Stomach (tissue), 9 donors: ENCODE data around the gene LDLRAD2. TPM values are rescaled to one million over a fixed set of nuclear protein-coding genes. Genes with fewer than 3 reads are reported as not detected.
A peak's percentile ranks its signal among the peaks of the same experiment; 100 is the strongest.
"Not testable (repeated sequence)": the region's sequence is repeated elsewhere in the genome, so short reads cannot be mapped to it uniquely, and the experiment has no call there.

Experiments
- DNase-seq, 2 donors: peaks; one replicate each; pipeline versions ENCODE4 v3.0.0 to v3.0.0-alpha.2; 2013 to 2019
- H3K27ac ChIP-seq, 5 donors: fragments of 200-600 bp in 4 of 5; sonication (generic) in 4 of 5; one replicate each; pipeline ENCODE4 v1.5.1; 2013 to 2019; ENCODE audit warnings: mild to moderate bottlenecking in 1 of 5, moderate library complexity in 1 of 5
- H3K27me3 ChIP-seq, 3 donors: fragments of 200-600 bp; sonication (generic); one replicate each; pipeline ENCODE4 v1.5.1; 2017 to 2019; ENCODE audit warnings: mixed run types in 1 of 3
- H3K36me3 ChIP-seq, 4 donors: fragments of 200-600 bp; sonication (generic); 1 replicate in 3 of 4; 2 replicates in 1 of 4; pipeline ENCODE4 v1.5.1; 2016 to 2019
- H3K4me1 ChIP-seq, 4 donors: fragments of 200-600 bp; sonication (generic); one replicate each; pipeline ENCODE4 v1.5.1; 2016 to 2019
- H3K4me3 ChIP-seq, 4 donors: fragments of 200-600 bp; sonication (generic) in 3 of 4; one replicate each; pipeline ENCODE4 v1.5.1; 2016 to 2019; ENCODE audit warnings: mild to moderate bottlenecking in 1 of 4
- H3K9me3 ChIP-seq, 4 donors: fragments of 200-600 bp; sonication (generic); one replicate each; pipeline ENCODE4 v1.5.1; 2016 to 2019
- CTCF ChIP-seq, 7 experiments: fragments of 450-650 bp in 4 of 7; fragments of 200-600 bp in 3 of 7; sonication (generic) in 3 of 7; IDR thresholded peaks; one replicate each; pipeline ENCODE4 v1.5.1; 2016 to 2019; ENCODE audit warnings: antibody characterized with exemption in 7 of 7, control low read depth in 2 of 7, mild to moderate bottlenecking in 1 of 7
- EP300 ChIP-seq: sonication (generic); formaldehyde crosslinking; IDR thresholded peaks from one replicate; pipeline ENCODE4 v1.6.1; 2017; ENCODE audit warnings: antibody characterized with exemption
- POLR2A ChIP-seq, 4 donors: fragments of 450-650 bp; IDR thresholded peaks; one replicate each; pipeline ENCODE4 v1.6.1; 2016; ENCODE audit warnings: antibody characterized with exemption in 4 of 4, control low read depth in 2 of 4, mild to moderate bottlenecking in 1 of 4, moderate library complexity in 1 of 4
- POLR2AphosphoS5 ChIP-seq, 3 donors: sonication (generic); formaldehyde crosslinking; IDR thresholded peaks; one replicate each; pipeline ENCODE4 v1.6.1; 2016; ENCODE audit warnings: antibody characterized with exemption in 3 of 3
- WGBS, 5 donors: extraction: QIAGEN DNeasy Blood & Tissue Kit in 3 of 5; methylation state at CpG; one replicate each; pipeline versions ENCODE4 v1.1.5 to v1.1.7; 2013 to 2018; 5-methylcytosine and 5-hydroxymethylcytosine counted together
- intact Hi-C: fragments of 100-400 bp; cut with DNase I; formaldehyde crosslinking; loops from one replicate; pipeline ENCODE4 v1.15.1; 2023; ENCODE audit warnings: low total_unique reads
- polyA plus RNA-seq, 3 donors: library from polyadenylated mRNA; stranded (reverse); fragments of 200-250 nt; gene quantifications; one replicate each; pipeline ENCODE4 v1.2.3, GENCODE V29; 2013
- total RNA-seq, 5 donors: library from RNA; depleted of rRNA; stranded (reverse); fragments of >200 nt; gene quantifications; one replicate each; pipeline versions ENCODE4 v1.1.0 to v1.2.3, GENCODE V29; 2014 to 2016
- donor health status: healthy with polysubstance abuse.
- donor health status: Bipolar disorder and iron deficiency.
- donor health status: healthy.

LDLRAD2 gene
- total and polyA plus RNA-seq, 8 donors: 0.72 to 2.6 (median 1.6) TPM; not detected in 3

DNA sequence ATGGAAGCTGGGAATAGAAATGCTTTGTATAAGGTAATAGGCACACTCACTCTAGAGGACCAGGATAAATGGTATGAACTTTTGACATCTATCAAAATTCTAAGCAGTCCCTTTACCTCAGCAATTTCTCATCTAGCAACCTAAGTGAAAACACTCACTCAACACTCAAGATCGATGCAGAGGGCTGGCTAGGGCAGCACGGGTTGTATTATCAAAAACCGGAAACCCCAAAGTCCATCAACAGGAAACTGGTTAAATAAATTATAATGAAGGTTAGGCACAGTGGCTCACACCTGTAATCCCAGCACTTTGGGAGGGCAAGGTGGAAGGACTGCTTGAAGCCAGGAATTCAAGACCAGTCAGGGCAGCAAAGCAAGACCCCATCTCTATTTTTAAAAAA, 38.5 kb upstream of the LDLRAD2 start:
- TF ChIP-seq EP300 (no peak), CTCF (IDR thresholded peaks at IDR 0.05) (no peak), POLR2A (IDR thresholded peaks at IDR 0.05) (no peak), POLR2AphosphoS5 (IDR thresholded peaks at IDR 0.05) (no peak)
- Histone ChIP-seq H3K27ac (peak overlapping the region in 2 of 5 donors; percentile 28 to 38), H3K36me3 (peaks cover 0 to 5% (median 0%) of the 10 kb centered on the region in 4 donors), H3K27me3 (no peaks in the 10 kb centered on the region), H3K9me3 (no peaks in the 10 kb centered on the region), H3K4me3 (no peak overlapping the region), H3K4me1 (peaks cover 4 to 65% (median 21%) of the 10 kb centered on the region in 4 donors)
- DNase-seq: no peak
- intact Hi-C loops: no loop called here
- WGBS, 5 donors: 26 to 41% (median 36%) methylated on average over 3 of the region's 3 CpGs

DNA sequence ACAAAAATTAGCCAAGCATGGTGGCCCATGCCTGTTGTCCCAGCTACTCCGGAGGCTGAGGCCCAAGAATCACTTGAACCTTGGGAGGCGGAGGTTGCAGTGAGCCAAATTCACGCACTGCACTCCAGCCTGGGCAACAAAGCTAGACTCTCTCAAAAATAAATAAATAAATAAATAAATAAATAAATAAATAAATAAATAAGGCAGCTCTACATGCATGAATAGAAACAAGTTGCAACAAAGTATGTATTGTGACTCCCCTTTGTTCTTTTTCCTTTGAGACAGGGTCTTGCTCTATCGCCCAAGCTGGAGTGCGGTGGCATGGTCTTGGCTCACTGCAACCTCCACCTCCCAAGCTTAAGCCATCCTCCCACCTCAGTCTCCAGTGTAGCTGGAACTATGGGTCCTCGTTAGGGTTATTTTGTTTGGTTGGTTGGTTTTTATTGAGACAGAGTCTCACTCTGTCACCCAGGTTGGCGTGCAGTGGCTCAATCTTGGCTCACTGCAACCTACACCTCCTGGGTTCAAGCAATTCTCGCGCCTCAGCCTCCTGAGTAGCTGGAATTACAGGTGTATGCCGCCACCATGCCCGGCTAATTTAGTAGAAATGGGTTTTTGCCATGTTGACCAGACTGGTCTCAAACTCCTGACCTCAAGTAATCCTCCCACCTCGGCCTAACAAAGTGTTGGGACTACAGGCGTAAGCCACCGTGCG, 37.1 kb upstream of the LDLRAD2 start:
- no peaks in the 10 kb centered on the region for H3K36me3 ChIP-seq
- WGBS, 5 donors: 88 to 94% (median 91%) methylated on average over 15 of the region's 15 CpGs
- H3K4me1 ChIP-seq: peaks cover 5 to 62% (median 27%) of the 10 kb centered on the region in 4 donors
- no peak for DNase-seq
- peak overlapping the region in 2 of 5 donors; percentile 2 to 50 for H3K27ac ChIP-seq
- TF ChIP-seq CTCF (IDR thresholded peaks at IDR 0.05) (no peak), POLR2A (IDR thresholded peaks at IDR 0.05) (no peak), EP300 (no peak), POLR2AphosphoS5 (IDR thresholded peaks at IDR 0.05) (no peak)
- no peaks in the 10 kb centered on the region for H3K9me3 ChIP-seq
- intact Hi-C loops: no loop called here
- no peak overlapping the region for H3K4me3 ChIP-seq
- H3K27me3 ChIP-seq: no peaks in the 10 kb centered on the region

- intact Hi-C loops: no loop called here
- Histone ChIP-seq H3K27me3 (no peaks in the 10 kb centered on the region), H3K36me3 (no peaks in the 10 kb centered on the region), H3K4me1 (peaks cover 11 to 67% (median 33%) of the 10 kb centered on the region in 4 donors), H3K9me3 (no peaks in the 10 kb centered on the region), H3K4me3 (no peak overlapping the region), H3K27ac (peak overlapping the region in 2 of 5 donors; percentile 2 to 50)
- DNase-seq: no peak
- TF ChIP-seq POLR2A (IDR thresholded peaks at IDR 0.05): no peak
- no peak for TF ChIP-seq POLR2AphosphoS5 (IDR thresholded peaks at IDR 0.05)
- TF ChIP-seq CTCF (IDR thresholded peaks at IDR 0.05): no peak
- TF ChIP-seq EP300: no peak
- 35 to 42% (median 42%) methylated on average over 2 of the region's 2 CpGs for WGBS, 5 donors
Measured at GRCh38 chr1:21775550-21775914, 36.5 kb upstream of the LDLRAD2 start.

GRCh38 chr1:21775985-21776562, 36.0 kb upstream of the LDLRAD2 start:
- peaks cover 16 to 67% (median 38%) of the 10 kb centered on the region in 4 donors for H3K4me1 ChIP-seq
- H3K36me3 ChIP-seq: no peaks in the 10 kb centered on the region
- H3K9me3 ChIP-seq: no peaks in the 10 kb centered on the region
- DNase-seq: no peak
- TF ChIP-seq EP300: no peak
- no peak for TF ChIP-seq CTCF (IDR thresholded peaks at IDR 0.05)
- TF ChIP-seq POLR2AphosphoS5 (IDR thresholded peaks at IDR 0.05): no peak
- no peak for TF ChIP-seq POLR2A (IDR thresholded peaks at IDR 0.05)
- intact Hi-C loops: no loop called here
- H3K27me3 ChIP-seq: no peaks in the 10 kb centered on the region
- peak overlapping the region in 2 of 5 donors; percentile 2 to 50 for H3K27ac ChIP-seq
- H3K4me3 ChIP-seq: no peak overlapping the region

- intact Hi-C loops, H3K9me3 ChIP-seq, DNase-seq, H3K27me3 ChIP-seq, H3K4me3 ChIP-seq, H3K36me3 ChIP-seq: not testable (repeated sequence)
- 79 to 95% (median 84%) methylated on average over 5 of the region's 5 CpGs for WGBS, 5 donors
- H3K27ac ChIP-seq: peak overlapping the region in 1 of 5 donors; percentile 20
- H3K4me1 ChIP-seq: peaks cover 24 to 74% (median 47%) of the 10 kb centered on the region in 4 donors
Measured at GRCh38 chr1:21776925-21777324, 35.1 kb upstream of the LDLRAD2 start.
